ENCODE data around the gene CCDC127. TPM values are rescaled to one million over a fixed set of nuclear protein-coding genes. Genes with fewer than 3 reads are reported as not detected.

The CCDC127 gene
- total RNA-seq, 1 donor from 2014 or later, result 11.9 TPM

DNA sequence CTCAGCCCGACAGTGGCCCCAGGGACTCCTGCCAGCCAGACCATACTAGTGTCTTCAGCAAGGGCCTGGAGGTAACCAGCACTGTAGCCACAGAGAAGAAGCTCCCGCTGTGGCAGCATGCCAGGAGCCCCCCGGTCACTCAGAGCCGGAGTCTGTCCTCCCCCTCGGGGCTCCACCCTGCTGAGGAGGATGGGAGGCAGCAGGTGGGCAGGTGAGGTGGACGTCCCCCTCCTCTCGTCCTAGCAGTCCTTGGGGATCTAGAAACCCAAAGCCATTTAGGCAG lies 54.7 kb downstream of the CCDC127 start:
- Mint-ChIP-seq H3K36me3 (ENCODE audit: low read depth) (peaks cover 12% of the 10 kb centered on the region), H3K4me3 (no peak overlapping the region), H3K27ac (ENCODE audit: unreplicated experiment) (no peak overlapping the region), H3K27me3 (ENCODE audit: low read depth) (no peaks in the 10 kb centered on the region), H3K4me1 (no peaks in the 10 kb centered on the region), H3K9me3 (no peaks in the 10 kb centered on the region)
- no peak for DNase-seq (ENCODE audit: low read depth, low spot score)
- TF ChIP-seq, protein P1, sequence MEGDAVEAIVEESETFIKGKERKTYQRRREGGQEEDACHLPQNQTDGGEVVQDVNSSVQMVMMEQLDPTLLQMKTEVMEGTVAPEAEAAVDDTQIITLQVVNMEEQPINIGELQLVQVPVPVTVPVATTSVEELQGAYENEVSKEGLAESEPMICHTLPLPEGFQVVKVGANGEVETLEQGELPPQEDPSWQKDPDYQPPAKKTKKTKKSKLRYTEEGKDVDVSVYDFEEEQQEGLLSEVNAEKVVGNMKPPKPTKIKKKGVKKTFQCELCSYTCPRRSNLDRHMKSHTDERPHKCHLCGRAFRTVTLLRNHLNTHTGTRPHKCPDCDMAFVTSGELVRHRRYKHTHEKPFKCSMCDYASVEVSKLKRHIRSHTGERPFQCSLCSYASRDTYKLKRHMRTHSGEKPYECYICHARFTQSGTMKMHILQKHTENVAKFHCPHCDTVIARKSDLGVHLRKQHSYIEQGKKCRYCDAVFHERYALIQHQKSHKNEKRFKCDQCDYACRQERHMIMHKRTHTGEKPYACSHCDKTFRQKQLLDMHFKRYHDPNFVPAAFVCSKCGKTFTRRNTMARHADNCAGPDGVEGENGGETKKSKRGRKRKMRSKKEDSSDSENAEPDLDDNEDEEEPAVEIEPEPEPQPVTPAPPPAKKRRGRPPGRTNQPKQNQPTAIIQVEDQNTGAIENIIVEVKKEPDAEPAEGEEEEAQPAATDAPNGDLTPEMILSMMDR (conservative IDR thresholded peaks at IDR 0.05), result no peak

DNA sequence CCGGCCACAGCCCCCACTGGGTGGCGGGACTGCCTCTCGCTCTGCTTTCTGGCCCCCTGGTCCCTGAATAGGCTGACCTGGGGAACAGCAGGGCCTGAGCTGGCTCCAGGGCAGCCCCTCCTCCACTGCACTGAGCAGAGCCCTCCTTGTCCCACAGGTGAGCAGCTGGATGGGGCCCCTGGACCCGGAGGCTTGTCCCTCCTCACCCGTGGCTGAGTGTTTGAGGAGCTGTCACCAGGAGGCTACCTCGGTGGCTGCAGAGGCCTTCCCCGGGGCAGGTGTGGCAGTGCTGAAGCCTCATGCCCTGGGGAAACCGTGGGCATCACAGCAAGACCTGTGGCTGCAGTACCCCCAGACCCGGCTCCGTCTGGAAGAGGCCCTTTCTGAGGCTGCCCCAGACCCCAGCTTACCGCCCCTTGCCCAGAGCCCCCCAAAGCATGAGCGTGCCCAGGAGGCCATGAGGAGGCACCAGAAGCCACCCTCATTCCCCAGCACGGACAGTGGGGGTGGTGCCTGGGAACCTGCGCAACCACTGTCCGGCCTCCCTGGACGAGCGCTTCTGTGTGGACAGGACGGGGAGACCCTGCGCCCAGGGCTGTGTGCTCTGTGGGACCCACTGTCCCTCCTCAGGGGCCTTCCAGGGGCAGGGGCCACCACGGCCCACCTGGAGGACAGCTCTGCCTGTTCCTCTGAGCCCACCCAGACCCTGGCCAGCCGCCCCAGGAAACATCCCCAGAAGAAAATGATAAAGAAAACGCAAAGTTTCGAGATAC lies 55.2 kb downstream of the CCDC127 start:
- H3K27ac Mint-ChIP-seq (ENCODE audit: unreplicated experiment), result no peak overlapping the region
- no peaks in the 10 kb centered on the region for H3K4me1 Mint-ChIP-seq
- TF ChIP-seq, protein P1 (conservative IDR thresholded peaks at IDR 0.05), result no peak
- H3K4me3 Mint-ChIP-seq, result no peak overlapping the region
- DNase-seq (ENCODE audit: low read depth, low spot score), result no peak
- H3K36me3 Mint-ChIP-seq (ENCODE audit: low read depth), result peaks cover 12% of the 10 kb centered on the region
- H3K9me3 Mint-ChIP-seq, result no peaks in the 10 kb centered on the region
- no peaks in the 10 kb centered on the region for H3K27me3 Mint-ChIP-seq (ENCODE audit: low read depth)

DNA sequence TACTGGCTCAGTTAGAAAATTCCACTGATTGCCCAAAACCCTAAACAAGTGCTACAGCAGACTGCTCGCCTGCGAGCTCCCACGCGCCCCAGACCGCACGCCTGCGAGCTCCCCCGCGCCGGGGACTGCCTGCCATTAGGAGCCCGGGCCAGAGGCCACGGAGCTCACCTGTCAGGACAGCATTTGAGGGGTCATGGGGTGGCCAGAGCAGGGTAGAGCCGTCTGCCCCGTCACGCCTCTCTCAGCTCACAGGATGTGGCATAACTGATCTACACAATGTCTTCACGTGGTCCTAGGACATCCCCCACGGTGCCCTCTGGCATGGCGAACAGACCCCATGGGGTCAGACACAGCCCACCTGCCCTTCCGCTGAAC lies 55.8 kb downstream of the CCDC127 start:
- no peaks in the 10 kb centered on the region for H3K27me3 Mint-ChIP-seq (ENCODE audit: low read depth)
- TF ChIP-seq, protein P1 (conservative IDR thresholded peaks at IDR 0.05), result no peak
- no peak for DNase-seq (ENCODE audit: low read depth, low spot score)
- H3K36me3 Mint-ChIP-seq (ENCODE audit: low read depth), result peaks cover 12% of the 10 kb centered on the region
- H3K27ac Mint-ChIP-seq (ENCODE audit: unreplicated experiment), result no peak overlapping the region
- no peaks in the 10 kb centered on the region for H3K9me3 Mint-ChIP-seq
- H3K4me3 Mint-ChIP-seq, result no peak overlapping the region
- no peaks in the 10 kb centered on the region for H3K4me1 Mint-ChIP-seq

DNA sequence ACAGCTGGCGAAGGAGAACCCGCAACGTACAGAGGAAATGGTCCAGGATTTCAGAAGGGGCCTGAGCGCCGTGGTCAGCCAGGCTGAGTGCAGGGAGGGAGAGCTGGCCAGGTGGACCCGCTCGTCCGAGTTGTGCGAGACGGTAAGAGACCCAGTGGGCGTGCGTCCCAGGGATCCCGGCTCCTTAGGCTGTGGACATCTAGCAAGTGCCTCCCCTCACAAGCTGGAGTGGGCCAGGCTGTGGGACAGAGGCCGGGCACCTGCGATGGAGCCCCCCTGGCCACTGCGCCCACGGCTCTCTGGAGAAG lies 56.2 kb downstream of the CCDC127 start:
- H3K27me3 Mint-ChIP-seq (ENCODE audit: low read depth), result no peaks in the 10 kb centered on the region
- TF ChIP-seq, protein P1 (conservative IDR thresholded peaks at IDR 0.05), result no peak
- no peak overlapping the region for H3K27ac Mint-ChIP-seq (ENCODE audit: unreplicated experiment)

DNA sequence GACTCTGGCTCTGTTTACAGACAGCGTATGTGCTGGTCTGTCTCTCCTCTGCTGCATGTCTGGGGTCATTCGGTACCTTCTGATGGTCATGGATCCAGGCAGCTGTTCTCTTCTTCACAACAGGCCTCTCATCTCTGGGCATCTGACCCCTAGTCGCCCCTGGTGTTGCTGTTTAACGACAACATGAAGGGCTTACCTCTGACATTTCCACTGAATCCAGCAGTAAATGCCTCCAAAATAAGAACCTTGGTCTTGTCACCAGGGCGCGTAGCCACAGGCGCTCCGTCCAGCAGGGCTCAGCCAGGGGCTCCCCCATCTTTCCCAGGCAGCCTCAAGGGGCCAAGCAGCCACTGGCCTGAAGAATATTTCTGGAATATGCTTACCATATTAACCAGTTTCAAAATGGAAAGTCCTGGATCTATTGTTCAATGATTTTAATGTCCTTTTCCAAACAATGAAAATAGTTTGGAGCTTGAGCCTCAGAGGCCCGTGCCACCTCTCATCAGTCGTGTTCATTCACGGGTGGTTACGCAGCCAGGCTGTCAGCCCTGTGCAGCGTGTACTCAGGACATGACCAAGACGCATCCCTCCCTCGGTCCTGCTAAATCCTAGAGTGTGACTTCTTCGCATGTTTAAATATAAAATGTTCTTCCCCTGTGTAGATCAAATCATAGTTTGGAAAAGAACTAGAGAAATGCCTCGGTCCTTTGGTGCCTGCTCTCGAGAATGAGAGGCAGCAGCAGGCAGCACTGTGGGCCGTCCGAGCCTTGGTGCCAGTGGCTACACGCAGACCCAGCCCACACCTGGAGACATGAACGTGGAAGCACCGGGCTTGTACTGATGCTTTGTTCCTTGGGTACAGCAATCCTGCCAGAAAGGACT lies 56.8 kb downstream of the CCDC127 start:
- DNase-seq (ENCODE audit: low read depth, low spot score), result no peak
- no peaks in the 10 kb centered on the region for H3K27me3 Mint-ChIP-seq (ENCODE audit: low read depth)
- H3K4me1 Mint-ChIP-seq, result no peaks in the 10 kb centered on the region

More for the DNA sequence above, 56.2 kb downstream of the CCDC127 start:
- H3K4me1 Mint-ChIP-seq, result no peaks in the 10 kb centered on the region
- no peaks in the 10 kb centered on the region for H3K9me3 Mint-ChIP-seq
- H3K4me3 Mint-ChIP-seq, result no peak overlapping the region
- no peak for DNase-seq (ENCODE audit: low read depth, low spot score)
- H3K36me3 Mint-ChIP-seq (ENCODE audit: low read depth), result peaks cover 12% of the 10 kb centered on the region

More for the DNA sequence above, 56.8 kb downstream of the CCDC127 start:
- TF ChIP-seq, protein P1 (conservative IDR thresholded peaks at IDR 0.05), result no peak
- H3K9me3 Mint-ChIP-seq, result no peaks in the 10 kb centered on the region
- no peak overlapping the region for H3K4me3 Mint-ChIP-seq
- no peak overlapping the region for H3K27ac Mint-ChIP-seq (ENCODE audit: unreplicated experiment)
- peaks cover 12% of the 10 kb centered on the region for H3K36me3 Mint-ChIP-seq (ENCODE audit: low read depth)

Data from neural crest cell (in vitro differentiated cells).